Activated T-helper 9 cell treated with anti-CD3 and anti-CD28 coated beads, Interleukin-2, amount 50 U/mL, for 16 hours (primary cell): Measurements from ENCODE around the gene SAMD3.
"Not testable (repeated sequence)": the region's sequence is repeated elsewhere in the genome, so short reads cannot be mapped to it uniquely, and the experiment has no call there.

Source experiments
- DNase-seq: peaks from one replicate; pipeline ENCODE4 v3.0.0-alpha.2; 2020; ENCODE audit warnings: low read depth

Gene SAMD3

DNA sequence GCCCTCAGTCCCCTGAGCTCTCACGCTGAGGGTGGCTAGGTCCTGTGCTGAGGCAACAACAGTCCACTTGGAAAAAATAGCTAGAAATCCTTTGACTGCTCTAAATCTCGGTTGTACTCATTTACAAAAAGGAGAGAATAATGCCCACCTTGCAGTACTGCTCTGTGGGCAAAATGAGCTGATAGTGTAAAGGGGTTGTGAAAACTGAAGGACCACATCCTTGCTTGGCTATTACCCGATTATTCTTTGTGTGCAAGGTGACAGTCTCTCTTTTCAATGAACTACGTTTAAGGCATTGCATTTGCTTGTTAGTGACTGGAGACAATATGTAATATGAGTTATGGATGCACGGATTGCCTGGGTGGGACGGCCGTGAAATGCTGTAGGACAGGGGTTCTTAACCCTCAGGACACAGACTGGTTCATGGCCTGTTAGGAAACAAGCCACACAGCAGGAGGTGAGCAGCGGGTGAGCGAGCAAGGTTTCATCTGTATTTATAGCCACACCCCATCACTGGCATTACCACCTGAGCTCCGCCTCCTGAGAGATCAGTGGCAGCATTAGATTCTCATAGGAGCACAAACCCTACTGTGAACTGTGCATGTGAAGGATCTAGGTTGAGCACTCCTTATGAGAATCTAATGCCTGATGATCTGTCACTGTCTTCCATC is 14.6 kb downstream of the SAMD3 start:
- no peak for DNase-seq

- DNase-seq, result no peak
These were observed 16.3 kb downstream of the SAMD3 start for GRCh38 chr6:130206479-130206878.

- DNase-seq, result no peak
These were observed 18.4 kb downstream of the SAMD3 start for GRCh38 chr6:130204322-130204721.

- DNase-seq, result no peak
These were observed 19.4 kb downstream of the SAMD3 start for GRCh38 chr6:130203370-130203769.

DNA sequence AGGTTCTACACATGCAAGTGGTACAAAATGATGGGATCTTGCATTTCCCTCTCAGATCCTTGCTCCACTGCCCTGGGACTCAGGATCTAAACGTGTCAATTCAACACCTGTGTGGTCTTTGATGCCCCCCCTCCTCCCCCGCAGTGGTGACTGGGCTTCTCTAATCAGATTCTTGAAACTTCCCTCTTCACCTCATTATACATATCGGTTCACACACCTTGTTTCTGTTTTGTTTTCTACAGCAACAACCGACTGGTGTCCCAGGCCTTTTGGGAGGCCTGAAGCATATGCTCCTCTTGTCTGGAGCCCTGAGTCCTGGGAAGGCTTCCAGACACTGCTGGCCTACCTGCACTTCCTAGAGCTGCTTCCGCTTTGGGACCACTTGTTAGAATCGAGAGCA is 20.0 kb downstream of the SAMD3 start:
- DNase-seq, result no peak

GRCh38 chr6:130200020-130200419 is 22.7 kb downstream of the SAMD3 start:
- DNase-seq, result no peak

DNA sequence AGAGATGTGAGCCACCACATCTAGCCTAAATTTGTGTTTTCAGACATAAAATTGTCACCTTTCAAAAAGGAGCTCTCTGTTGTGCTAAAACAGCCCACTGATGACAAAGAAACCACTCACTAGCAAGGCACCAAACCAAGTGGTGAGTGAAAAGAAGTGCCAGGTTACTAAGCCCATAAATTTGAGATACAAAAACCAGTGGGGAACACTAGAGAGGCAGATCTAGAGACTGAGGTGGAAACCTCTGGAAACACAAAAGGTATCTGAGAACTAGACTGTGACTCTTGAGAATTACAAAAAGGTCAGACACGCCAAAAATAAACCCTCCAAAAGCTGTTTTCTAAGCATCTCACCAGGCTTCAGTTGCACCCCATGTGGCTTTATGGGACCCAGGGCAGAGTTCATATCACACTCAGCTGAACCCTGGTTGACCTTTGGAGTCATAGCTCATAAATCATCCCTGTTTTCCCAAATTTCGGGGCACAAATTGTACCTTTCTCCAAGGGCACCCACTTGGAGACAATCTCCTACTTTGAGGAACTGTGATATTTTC is 24.2 kb downstream of the SAMD3 start:
- DNase-seq, result no peak

- not testable (repeated sequence) for DNase-seq
These were observed 24.8 kb downstream of the SAMD3 start for GRCh38 chr6:130197816-130198482.

GRCh38 chr6:130194434-130194833 is 28.3 kb downstream of the SAMD3 start:
- not testable (repeated sequence) for DNase-seq

DNA sequence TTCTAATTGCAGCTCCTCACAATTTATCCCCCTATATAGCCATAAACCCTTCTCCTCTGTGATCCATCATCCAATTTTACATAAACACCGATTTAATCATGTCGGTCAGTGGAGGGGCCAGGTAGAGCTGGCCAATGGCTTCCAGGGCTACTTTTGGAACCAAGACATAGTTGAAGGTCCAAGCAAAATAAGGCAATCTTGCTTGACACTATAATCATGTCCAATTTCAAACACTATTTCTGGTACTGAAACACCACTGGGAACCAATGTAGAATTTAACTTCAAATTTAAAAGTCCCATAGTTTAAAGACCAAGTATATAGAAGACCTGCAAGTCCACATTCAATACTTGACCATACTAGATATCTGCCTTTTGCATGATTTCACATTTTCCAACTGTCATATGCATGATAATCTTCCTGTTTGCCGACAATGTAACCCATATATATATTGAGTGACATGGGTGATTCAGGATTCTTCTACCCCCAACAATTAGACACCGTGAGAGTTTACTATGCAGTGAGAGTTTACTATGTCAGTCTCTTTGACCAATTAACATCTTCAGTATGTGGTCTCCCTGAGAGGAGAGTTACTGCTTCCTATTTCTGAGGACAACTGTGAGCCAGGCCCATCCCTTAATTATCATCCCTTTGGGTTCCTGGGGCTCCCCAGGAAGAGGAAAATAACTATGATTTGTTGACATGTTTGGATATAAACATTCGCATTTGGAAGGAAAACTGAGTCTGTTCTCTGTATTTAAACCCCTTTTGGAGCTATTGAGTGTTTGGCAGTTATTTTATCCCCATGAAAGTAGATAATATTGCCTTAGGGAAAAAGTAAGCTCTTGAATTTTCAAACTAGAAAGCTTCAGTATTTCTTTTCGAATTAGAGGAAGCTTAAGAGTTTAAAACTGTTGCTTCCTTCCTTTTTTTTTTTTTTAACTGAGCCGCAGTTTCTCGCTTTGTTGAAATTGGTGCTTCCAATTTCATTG is 31.8 kb downstream of the SAMD3 start:
- DNase-seq, result no peak

GRCh38 chr6:130189531-130190397 is 33.0 kb downstream of the SAMD3 start:
- no peak for DNase-seq

DNA sequence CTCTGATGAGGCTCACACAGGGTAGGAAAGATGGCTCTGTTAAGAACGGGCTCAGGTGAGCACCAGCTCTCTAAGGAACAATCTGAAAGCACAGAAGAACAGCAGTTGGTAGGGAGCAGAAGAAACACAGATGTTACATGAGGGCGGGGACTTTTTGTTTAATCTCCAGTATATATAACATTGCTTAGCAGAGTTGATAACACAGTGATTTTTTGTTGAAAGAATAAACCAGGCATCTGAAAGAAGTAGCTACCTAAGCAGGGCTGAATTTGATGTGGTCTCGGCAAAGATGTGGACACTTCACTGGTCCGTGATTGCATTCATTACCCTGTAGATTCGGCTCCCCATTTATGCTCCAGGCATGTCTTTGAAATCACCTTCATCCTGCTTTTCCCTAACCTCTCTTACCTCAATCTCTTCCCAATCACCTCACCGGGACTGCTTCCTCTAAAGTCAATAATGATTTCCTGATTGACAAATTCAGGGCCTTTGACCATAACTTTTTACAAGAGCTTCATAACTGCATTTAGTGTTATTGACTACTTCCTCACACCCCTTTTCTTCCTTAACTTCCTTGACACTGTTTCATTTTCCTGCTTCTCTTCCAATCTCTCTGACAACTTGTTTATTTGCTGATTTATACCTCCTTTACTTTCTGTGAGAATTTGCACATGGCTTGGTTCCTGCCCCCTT is 34.4 kb downstream of the SAMD3 start:
- no peak for DNase-seq

- DNase-seq, result no peak
These were observed 35.2 kb downstream of the SAMD3 start for GRCh38 chr6:130187335-130188206.

- no peak for DNase-seq
These were observed 37.1 kb downstream of the SAMD3 start for GRCh38 chr6:130185658-130186057.

DNA sequence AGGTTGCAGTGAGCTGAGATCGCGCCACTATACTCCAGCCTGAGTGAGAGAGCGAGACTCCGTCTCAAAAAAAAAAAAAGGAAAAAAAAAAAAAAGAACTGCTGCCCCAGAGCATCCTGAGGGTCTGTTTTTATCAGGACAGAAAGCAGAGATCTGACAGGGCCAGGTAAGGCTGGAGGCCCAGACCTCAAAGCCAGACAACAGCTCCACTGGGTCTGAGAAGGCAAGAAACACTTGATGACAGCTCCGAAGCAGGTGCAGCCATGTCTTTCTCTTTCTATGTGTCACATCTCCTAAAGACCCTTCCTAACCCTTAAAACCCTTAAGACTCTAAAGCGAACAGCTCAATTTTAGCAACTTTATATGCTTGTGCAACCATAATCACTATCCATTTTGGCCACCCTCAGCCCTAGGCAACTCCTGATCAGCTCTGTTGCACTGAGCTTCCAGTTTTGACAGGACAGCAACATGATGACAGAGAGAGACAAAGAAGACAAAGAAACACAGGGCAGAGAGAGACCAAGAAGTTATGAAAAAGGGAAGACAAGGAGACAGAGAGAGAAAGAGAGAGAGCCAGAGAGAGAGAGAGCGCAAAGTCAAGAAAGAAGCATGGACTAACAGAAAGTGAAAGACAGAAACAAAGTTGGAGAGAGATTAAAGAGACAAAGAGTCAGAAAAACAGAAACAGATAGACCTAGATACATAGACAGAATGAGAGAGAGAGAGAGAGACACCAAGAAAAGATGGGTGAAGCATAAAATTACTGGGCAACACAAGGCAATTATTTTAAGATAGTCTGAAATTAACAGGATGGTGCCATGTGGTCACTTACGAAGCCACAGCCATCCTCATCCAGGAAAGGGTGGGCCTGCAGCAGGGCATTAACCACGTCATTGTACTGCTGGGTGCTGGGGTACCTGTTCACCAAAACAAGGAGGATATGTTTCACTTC is 39.2 kb downstream of the SAMD3 start:
- DNase-seq, result no peak

- DNase-seq, result no peak
These were observed 40.3 kb downstream of the SAMD3 start for GRCh38 chr6:130182466-130182865.

- DNase-seq, result no peak
These were observed 44.1 kb downstream of the SAMD3 start for GRCh38 chr6:130178692-130179091.

DNA sequence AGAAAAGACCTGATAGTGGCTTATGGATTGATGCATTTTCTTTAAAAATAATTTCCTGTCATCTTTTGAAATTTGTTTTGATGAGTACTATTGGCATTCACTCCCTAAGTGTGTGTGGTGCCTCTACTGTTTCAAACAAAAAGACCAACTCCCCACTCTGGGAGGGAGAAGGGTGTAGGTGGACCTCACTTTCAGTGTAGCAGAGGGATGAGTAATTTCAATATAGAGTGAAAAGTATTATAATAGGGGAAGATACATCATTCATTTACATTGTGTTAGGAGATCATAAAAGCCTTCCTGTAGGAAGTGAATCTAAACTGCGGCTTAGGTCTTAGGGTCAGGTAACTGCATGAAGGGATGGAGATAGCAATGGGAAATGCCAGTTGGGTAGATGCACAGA is 46.4 kb downstream of the SAMD3 start:
- DNase-seq, result no peak
